ENCODE measurements around the gene RPH3AL. TPM values are rescaled to one million over a fixed set of nuclear protein-coding genes. Genes with fewer than 3 reads are reported as not detected.

The RPH3AL gene
- 10 to 100 TPM; 13.0 to 49.2 (median 26.9) TPM for total RNA-seq

- no peak for TF ChIP-seq CTCF (IDR thresholded peaks at IDR 0.05; ENCODE audit: low read depth)
These were observed at the start of gene RPH3AL for GRCh38 chr17:352421-353212. Gene RPH3AL (minus strand): TSS chr17:352807. CDS start chr17:327543, 25,264 bp downstream.

GRCh38 chr17:400257-400656, 47.6 kb upstream of the RPH3AL start:
- no peak for TF ChIP-seq CTCF (IDR thresholded peaks at IDR 0.05; ENCODE audit: low read depth)

GRCh38 chr17:396788-397187, 44.2 kb upstream of the RPH3AL start:
- no peak for TF ChIP-seq CTCF (IDR thresholded peaks at IDR 0.05; ENCODE audit: low read depth)

- TF ChIP-seq CTCF (IDR thresholded peaks at IDR 0.05; ENCODE audit: low read depth): no peak
These were observed 43.4 kb upstream of the RPH3AL start for GRCh38 chr17:395974-396373.

- no peak for TF ChIP-seq CTCF (IDR thresholded peaks at IDR 0.05; ENCODE audit: low read depth)
These were observed 42.6 kb upstream of the RPH3AL start for GRCh38 chr17:395179-395578.

- no peak for TF ChIP-seq CTCF (IDR thresholded peaks at IDR 0.05; ENCODE audit: low read depth)
These were observed 42.1 kb upstream of the RPH3AL start for GRCh38 chr17:394718-395095.

- no peak for TF ChIP-seq CTCF (IDR thresholded peaks at IDR 0.05; ENCODE audit: low read depth)
These were observed 41.5 kb upstream of the RPH3AL start for GRCh38 chr17:393806-394717.
